ENCODE data around the gene STYXL1.
"Not testable (repeated sequence)": the region's sequence is repeated elsewhere in the genome, so short reads cannot be mapped to it uniquely, and the experiment has no call there.

STYXL1 gene

GRCh38 chr7:76057103-76057812 lies 9.5 kb upstream of the STYXL1 start:
- no peak for TF ChIP-seq CTCF (IDR thresholded peaks at IDR 0.05; ENCODE audit: borderline replicate concordance, control extremely low read depth, extremely low read depth, insufficient read depth, missing control alignments)
- DNase-seq (ENCODE audit: low spot score) = no peak
- in situ Hi-C loops (cut with MboI; ENCODE audit: low sequenced_read_pairs, unreplicated experiment) = no loop called here

- no peak for TF ChIP-seq CTCF (IDR thresholded peaks at IDR 0.05; ENCODE audit: borderline replicate concordance, control extremely low read depth, extremely low read depth, insufficient read depth, missing control alignments)
These were observed 8.4 kb upstream of the STYXL1 start for GRCh38 chr7:76056241-76056640.

GRCh38 chr7:76054123-76055120 lies 6.6 kb upstream of the STYXL1 start:
- no peak for TF ChIP-seq CTCF (IDR thresholded peaks at IDR 0.05; ENCODE audit: borderline replicate concordance, control extremely low read depth, extremely low read depth, insufficient read depth, missing control alignments)

More at GRCh38 chr7:76056241-76056640, 8.4 kb upstream of the STYXL1 start:
- no peak for DNase-seq (ENCODE audit: low spot score)
- in situ Hi-C loops (cut with MboI; ENCODE audit: low sequenced_read_pairs, unreplicated experiment) = no loop called here

GRCh38 chr7:76053461-76053860 lies 5.7 kb upstream of the STYXL1 start:
- no peak for DNase-seq (ENCODE audit: low spot score)
- in situ Hi-C loops (cut with MboI; ENCODE audit: low sequenced_read_pairs, unreplicated experiment) = no loop called here
- TF ChIP-seq CTCF (IDR thresholded peaks at IDR 0.05; ENCODE audit: borderline replicate concordance, control extremely low read depth, extremely low read depth, insufficient read depth, missing control alignments) = no peak

More at GRCh38 chr7:76054123-76055120, 6.6 kb upstream of the STYXL1 start:
- in situ Hi-C loops (cut with MboI; ENCODE audit: low sequenced_read_pairs, unreplicated experiment) = no loop called here
- no peak for DNase-seq (ENCODE audit: low spot score)

DNA sequence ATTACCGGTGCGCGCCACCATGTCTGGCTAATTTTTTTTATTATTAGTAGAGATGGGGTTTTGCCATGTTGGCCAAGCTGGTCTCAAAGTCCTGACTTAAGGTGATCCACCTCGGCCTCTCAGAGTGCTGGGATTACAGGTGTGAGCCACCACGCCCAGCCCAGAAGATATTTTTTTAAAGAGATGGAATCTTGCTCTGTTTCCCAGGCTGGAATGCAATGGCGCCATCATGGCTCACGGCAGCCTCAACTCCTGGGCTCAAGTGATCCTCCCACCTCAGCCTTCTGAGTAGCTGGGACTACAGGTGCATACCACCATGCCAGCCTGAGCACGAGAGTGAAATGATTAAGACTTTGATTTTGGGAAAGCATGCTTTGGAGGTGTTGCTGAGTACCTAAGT lies 4.9 kb upstream of the STYXL1 start:
- in situ Hi-C loops (cut with MboI; ENCODE audit: low sequenced_read_pairs, unreplicated experiment); DNase-seq (ENCODE audit: low spot score): not testable (repeated sequence)

- no peak for DNase-seq (ENCODE audit: low spot score)
- in situ Hi-C loops (cut with MboI; ENCODE audit: low sequenced_read_pairs, unreplicated experiment) = no loop called here
- TF ChIP-seq CTCF (IDR thresholded peaks at IDR 0.05; ENCODE audit: borderline replicate concordance, control extremely low read depth, extremely low read depth, insufficient read depth, missing control alignments) = no peak
These were observed 4.0 kb upstream of the STYXL1 start for GRCh38 chr7:76051840-76052239.

GRCh38 chr7:76050545-76050944 lies 2.7 kb upstream of the STYXL1 start:
- in situ Hi-C loops (cut with MboI; ENCODE audit: low sequenced_read_pairs, unreplicated experiment) = no loop called here
- DNase-seq (ENCODE audit: low spot score) = no peak
- TF ChIP-seq CTCF (IDR thresholded peaks at IDR 0.05; ENCODE audit: borderline replicate concordance, control extremely low read depth, extremely low read depth, insufficient read depth, missing control alignments) = no peak
